Thyroid gland (tissue), 4 donors: Measurements from ENCODE around the gene FAM20C. TPM values are rescaled to one million over a fixed set of nuclear protein-coding genes. Genes with fewer than 3 reads are reported as not detected.

ENCODE experiments used
- DNase-seq, 2 donors: peaks; one replicate each; pipeline ENCODE4 v3.0.0-alpha.2; 2019
- H3K27ac ChIP-seq, 3 donors: fragments of 200-600 bp; sonication (generic); 1 replicate in 2 of 3; 2 replicates in 1 of 3; pipeline ENCODE4 v1.5.1; 2016 to 2019; ENCODE audit warnings: mild to moderate bottlenecking in 1 of 3, moderate library complexity in 1 of 3
- H3K27me3 ChIP-seq: fragments of 200-600 bp; sonication (generic); one replicate; pipeline ENCODE4 v1.5.1; 2019
- H3K36me3 ChIP-seq, 2 donors: fragments of 200-600 bp; sonication (generic); one replicate each; pipeline ENCODE4 v1.5.1; 2016 to 2019
- H3K4me1 ChIP-seq, 2 donors: fragments of 200-600 bp; sonication (generic); one replicate each; pipeline ENCODE4 v1.5.1; 2017 to 2019
- H3K4me3 ChIP-seq, 3 donors: fragments of 200-600 bp; sonication (generic); replicated peaks in 1 of 3; 1 replicate in 2 of 3; 2 replicates in 1 of 3; pipeline ENCODE4 v1.5.1; 2016; ENCODE audit warnings: mild to moderate bottlenecking in 1 of 3
- H3K9me3 ChIP-seq: fragments of 200-600 bp; sonication (generic); one replicate; pipeline ENCODE4 v1.5.1; 2017
- POLR2A ChIP-seq, 2 donors: fragments of 450-650 bp; IDR thresholded peaks; one replicate each; pipeline ENCODE4 v1.6.1; 2017; ENCODE audit warnings: antibody characterized with exemption in 2 of 2, mild to moderate bottlenecking in 2 of 2, moderate library complexity in 1 of 2
- WGBS, 2 donors: methylation state at CpG; one replicate each; pipeline ENCODE4 v1.1.5; 2017; 5-methylcytosine and 5-hydroxymethylcytosine counted together
- intact Hi-C: fragments of 100-400 bp; cut with DNase I; formaldehyde crosslinking; loops from one replicate; pipeline ENCODE4 v1.15.1; 2023
- total RNA-seq, 4 donors: library from RNA; depleted of rRNA; stranded (reverse); fragments of >200 nt; gene quantifications; one replicate each; pipeline ENCODE4 v1.2.3, GENCODE V29; 2016
- TF ChIP-seq, protein P1 (sequence below), 6 experiments: fragments of 200-600 bp in 3 of 6; fragments of 450-650 bp in 3 of 6; sonication (generic) in 3 of 6; IDR thresholded peaks; one replicate each; pipeline ENCODE4 v1.5.1; 2016 to 2019; ENCODE audit warnings: antibody characterized with exemption in 6 of 6, mild to moderate bottlenecking in 2 of 6, inconsistent platforms in 1 of 6, moderate library complexity in 1 of 6

Gene FAM20C
- total RNA-seq, 4 donors from 2014 or later: 14.0 to 41.8 (median 23.3) TPM

DNA sequence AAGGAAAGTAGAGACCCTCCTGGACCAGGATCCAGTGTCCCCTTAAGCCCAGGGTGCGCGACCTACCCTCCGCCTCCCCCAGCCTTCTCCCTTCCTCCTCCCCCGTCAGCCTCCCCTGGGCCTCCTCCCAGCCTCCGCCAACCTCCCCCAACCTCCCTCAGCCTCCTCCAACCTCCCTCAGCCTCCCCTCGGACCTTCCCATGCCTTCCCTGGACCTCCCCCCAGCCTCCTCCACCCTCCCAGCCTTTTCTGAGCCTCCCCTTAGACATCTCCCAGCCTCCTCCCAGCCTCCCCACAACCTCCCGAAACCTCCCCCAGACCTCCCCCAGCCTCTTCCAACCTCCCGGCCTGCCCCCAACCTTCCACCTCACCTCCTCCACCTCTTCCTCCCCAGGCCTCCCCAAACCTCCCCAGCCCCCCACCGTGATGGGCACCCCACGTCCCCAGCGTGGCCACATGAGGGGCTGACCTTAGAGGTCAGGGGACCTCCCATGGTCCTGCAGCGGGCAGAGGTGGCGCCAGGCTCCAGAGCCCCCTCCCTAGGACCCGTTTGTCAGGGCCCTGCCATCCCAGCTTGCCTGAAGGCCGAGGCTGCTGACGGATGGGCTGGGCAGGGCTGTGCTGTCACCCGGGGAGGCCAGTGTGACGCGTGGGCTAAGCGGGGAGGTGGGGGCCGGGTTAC is 18.8 kb downstream of the FAM20C start:
- 91 to 95% methylated on average over 19 to 21 of the region's 21 CpGs for WGBS, 2 donors
- TF ChIP-seq, protein P1, sequence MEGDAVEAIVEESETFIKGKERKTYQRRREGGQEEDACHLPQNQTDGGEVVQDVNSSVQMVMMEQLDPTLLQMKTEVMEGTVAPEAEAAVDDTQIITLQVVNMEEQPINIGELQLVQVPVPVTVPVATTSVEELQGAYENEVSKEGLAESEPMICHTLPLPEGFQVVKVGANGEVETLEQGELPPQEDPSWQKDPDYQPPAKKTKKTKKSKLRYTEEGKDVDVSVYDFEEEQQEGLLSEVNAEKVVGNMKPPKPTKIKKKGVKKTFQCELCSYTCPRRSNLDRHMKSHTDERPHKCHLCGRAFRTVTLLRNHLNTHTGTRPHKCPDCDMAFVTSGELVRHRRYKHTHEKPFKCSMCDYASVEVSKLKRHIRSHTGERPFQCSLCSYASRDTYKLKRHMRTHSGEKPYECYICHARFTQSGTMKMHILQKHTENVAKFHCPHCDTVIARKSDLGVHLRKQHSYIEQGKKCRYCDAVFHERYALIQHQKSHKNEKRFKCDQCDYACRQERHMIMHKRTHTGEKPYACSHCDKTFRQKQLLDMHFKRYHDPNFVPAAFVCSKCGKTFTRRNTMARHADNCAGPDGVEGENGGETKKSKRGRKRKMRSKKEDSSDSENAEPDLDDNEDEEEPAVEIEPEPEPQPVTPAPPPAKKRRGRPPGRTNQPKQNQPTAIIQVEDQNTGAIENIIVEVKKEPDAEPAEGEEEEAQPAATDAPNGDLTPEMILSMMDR (IDR thresholded peaks at IDR 0.05): no peak
- TF ChIP-seq POLR2A (IDR thresholded peaks at IDR 0.05): no peak
- Histone ChIP-seq H3K4me3 (no peak overlapping the region), H3K4me1 (no peaks in the 10 kb centered on the region), H3K36me3 (peaks cover 0 to 5% of the 10 kb centered on the region in 2 donors), H3K9me3 (no peaks in the 10 kb centered on the region), H3K27ac (no peak overlapping the region), H3K27me3 (no peaks in the 10 kb centered on the region)
- intact Hi-C loops: no loop called here
- DNase-seq: no peak

DNA sequence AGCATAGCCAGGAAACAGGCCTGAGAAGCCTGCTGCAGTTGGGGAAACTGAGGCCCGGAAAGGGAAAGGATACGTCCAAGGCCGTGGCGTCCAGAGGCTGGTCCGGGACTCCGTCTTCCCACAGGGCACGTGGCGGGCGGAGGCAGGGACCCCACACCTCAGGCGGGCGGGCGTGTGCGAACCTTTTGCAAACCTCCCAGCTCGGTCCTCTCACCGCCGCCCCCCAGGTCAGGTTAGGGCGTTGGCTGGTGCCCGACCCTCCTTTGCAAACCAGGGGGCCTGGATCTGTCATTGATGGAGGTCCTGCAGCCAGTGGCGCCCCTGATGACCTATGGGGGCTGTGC is 19.3 kb downstream of the FAM20C start:
- H3K27ac ChIP-seq: no peak overlapping the region
- H3K9me3 ChIP-seq: no peaks in the 10 kb centered on the region
- 95 to 97% methylated on average over 18 to 19 of the region's 19 CpGs for WGBS, 2 donors
- intact Hi-C loops: no loop called here
- H3K36me3 ChIP-seq: peaks cover 0 to 5% of the 10 kb centered on the region in 2 donors
- TF ChIP-seq, protein P1 (IDR thresholded peaks at IDR 0.05): no peak
- TF ChIP-seq POLR2A (IDR thresholded peaks at IDR 0.05): no peak
- H3K27me3 ChIP-seq: no peaks in the 10 kb centered on the region
- DNase-seq: no peak
- H3K4me1 ChIP-seq: no peaks in the 10 kb centered on the region
- H3K4me3 ChIP-seq: no peak overlapping the region

DNA sequence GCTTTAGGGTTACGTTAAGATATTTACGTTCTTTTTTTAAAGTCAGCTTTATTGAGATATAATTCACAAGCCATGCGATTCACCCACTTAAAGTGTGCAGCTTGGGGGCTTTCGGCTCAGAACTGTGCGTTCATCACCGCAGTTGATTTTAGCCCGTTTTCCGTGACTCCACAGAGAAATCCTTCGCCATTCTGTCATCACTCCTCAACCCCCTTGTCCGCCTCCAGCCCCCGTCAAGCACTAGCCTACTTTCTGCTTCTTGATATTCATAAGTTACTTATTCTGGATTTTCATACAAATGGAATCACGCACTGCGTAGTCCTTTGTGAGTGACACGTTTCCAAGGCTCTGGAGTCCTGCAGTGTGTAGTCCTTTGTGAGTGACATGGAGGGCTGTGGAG is 20.4 kb downstream of the FAM20C start:
- TF ChIP-seq, protein P1 (IDR thresholded peaks at IDR 0.05): no peak
- TF ChIP-seq POLR2A (IDR thresholded peaks at IDR 0.05): no peak
- H3K9me3 ChIP-seq: no peaks in the 10 kb centered on the region
- intact Hi-C loops: no loop called here
- no peaks in the 10 kb centered on the region for H3K4me1 ChIP-seq
- 96% methylated on average over 14 of the region's 14 CpGs for WGBS, 2 donors
- no peaks in the 10 kb centered on the region for H3K27me3 ChIP-seq
- H3K4me3 ChIP-seq: no peak overlapping the region
- H3K27ac ChIP-seq: no peak overlapping the region
- DNase-seq: no peak
- peaks cover 0 to 5% of the 10 kb centered on the region in 2 donors for H3K36me3 ChIP-seq

DNA sequence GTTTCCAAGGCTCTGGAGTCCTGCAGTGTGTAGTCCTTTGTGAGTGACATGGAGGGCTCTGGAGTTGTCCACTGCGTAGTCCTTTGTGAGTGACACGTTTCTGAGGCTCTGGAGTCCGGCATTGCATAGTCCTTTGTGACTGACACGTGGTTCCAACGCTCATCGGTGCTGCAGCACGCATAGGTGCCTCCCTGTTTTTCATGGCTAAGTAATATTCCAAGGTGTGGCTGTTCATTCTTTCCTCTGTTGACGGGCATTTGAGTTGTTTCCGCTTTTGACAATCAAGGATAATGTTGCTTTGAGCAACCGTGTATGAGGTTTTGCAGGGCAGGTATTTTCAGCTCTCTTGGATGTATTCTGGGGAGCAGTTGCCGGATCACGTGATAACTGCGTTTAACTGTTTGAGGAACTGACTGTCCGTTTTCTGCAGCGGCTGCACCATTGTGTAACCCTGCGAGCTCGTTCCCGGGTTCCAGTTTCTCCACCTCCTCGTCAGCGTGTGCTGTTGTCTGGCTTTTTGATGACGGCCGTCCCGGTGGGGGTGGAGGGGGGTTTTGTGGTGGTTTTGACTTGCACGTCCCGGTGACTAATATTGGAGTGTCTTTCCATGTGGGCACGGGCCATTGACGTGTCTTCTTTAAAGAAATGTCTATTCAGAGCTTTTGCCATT is 21.1 kb downstream of the FAM20C start:
- Histone ChIP-seq H3K4me1 (no peaks in the 10 kb centered on the region), H3K27me3 (no peaks in the 10 kb centered on the region), H3K27ac (no peak overlapping the region), H3K36me3 (peaks cover 0 to 5% of the 10 kb centered on the region in 2 donors), H3K4me3 (no peak overlapping the region), H3K9me3 (no peaks in the 10 kb centered on the region)
- intact Hi-C loops: no loop called here
- DNase-seq: no peak
- 96 to 97% methylated on average over 27 of the region's 27 CpGs for WGBS, 2 donors
- TF ChIP-seq POLR2A (IDR thresholded peaks at IDR 0.05): no peak
- TF ChIP-seq, protein P1 (IDR thresholded peaks at IDR 0.05): no peak
